NCI-H146 treated with DMSO at 0.1 percent for 48 hours (cell line): ENCODE data around the gene MAML1.
"Not testable (repeated sequence)": the region's sequence is repeated elsewhere in the genome, so short reads cannot be mapped to it uniquely, and the experiment has no call there.

ENCODE experiments used
- DNase-seq: peaks from one replicate; lab custom pipeline; 2025; ENCODE audit not compliant: unreplicated experiment; lab: John Stamatoyannopoulos, UW

Gene MAML1

DNA sequence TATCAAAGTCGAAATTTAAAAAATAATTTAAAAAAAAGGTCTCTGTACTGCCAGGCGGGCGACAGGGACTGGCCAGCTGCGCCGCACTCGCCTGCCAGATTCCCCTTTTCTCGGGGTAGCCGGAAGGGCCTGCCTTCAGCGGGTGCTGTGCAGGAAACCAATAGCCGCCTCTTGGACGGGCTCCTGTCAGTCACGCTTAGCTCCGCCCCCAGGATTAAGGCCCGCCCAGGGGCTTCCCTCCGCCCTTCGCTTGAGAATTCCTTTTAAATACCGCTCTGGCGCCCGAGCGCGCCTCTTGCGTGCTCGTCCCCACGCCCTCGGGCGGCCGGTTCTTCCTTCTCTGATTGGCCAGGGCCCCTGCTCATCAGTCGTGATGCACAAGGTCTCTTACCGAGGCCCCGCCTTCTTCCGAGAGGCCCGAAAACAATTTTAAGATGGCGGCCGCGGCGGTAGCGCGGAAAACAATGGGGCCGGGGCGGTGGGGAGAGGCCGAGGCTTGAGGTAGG is at the start of gene MAML1:
Gene MAML1, plus strand, starts transcription at position 411 of the 506 bp plus-strand sequence. CDS start 291 bp downstream, outside the sequence.
- DNase-seq, result peak; percentile 93

GRCh38 chr5:179689212-179689611 is 43.4 kb upstream of the MAML1 start:
- not testable (repeated sequence) for DNase-seq

DNA sequence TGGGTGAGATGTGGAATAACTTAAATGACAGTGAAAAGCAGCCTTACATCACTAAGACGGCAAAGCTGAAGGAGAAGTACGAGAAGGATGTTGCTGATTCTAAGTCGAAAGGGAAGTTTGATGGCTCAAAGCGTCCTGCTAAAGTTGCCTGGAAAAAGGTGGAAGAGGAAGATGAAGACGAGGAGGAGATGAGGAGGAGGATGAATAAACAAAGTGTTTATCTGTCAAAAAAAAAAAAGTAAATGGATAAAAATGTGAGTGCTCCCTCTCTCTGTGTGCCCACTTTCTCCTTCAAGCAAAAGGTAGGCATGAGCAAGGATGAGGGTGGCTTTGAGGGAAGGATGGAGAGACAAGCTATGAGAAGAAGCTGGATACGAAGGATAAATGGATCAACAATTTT is 38.1 kb upstream of the MAML1 start:
- no peak for DNase-seq

DNA sequence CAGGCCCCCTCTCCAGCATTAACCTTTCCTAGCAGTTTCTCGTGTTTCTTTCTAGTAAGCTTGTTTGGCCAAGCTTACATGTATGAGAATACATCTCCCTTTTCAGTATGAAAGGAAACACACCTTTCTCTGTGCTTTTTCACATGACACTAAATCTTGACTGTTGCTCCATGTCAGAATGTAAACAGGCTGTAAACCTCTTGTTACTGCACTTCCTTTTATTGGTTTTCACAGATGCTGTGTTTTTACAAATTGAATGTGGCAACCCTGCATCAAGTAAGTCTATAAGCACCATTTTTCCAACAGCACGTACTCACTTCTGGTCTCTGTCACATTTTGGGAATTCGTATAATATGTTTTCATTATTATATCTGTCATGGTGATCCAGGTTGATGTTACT is 36.0 kb upstream of the MAML1 start:
- no peak for DNase-seq

DNA sequence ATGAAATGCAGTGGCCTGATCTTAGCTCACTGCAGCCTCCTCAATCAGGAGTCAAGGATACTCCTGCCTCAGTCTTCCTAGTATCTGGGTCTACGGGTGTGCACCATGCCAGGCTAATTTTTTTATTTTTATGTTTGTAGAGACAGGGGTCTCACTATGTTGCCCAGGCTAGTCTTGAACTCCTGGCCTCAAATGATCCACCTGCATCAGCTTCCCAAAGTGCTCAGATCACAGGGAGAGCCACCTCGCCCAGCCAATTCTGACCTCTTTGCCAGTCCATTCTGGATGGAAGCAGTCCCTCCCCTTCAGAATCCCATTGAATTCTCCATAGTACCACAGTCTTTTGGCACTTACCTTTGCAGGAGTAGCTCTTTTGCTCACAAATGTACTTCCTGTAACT is 35.5 kb upstream of the MAML1 start:
- DNase-seq, result no peak

- not testable (repeated sequence) for DNase-seq
These were observed 35.1 kb upstream of the MAML1 start for GRCh38 chr5:179697543-179697942.

- peak; percentile 92 for DNase-seq
These were observed 34.4 kb upstream of the MAML1 start for GRCh38 chr5:179697993-179698934.

- DNase-seq, result no peak
These were observed 33.5 kb upstream of the MAML1 start, which contains the start of gene CANX for GRCh38 chr5:179698935-179699615. TSS of gene CANX (plus strand) at chr5:179698967. CDS start at chr5:179705682, 6,715 bp downstream.

- DNase-seq, result no peak
These were observed 32.9 kb upstream of the MAML1 start for GRCh38 chr5:179699616-179700237.

- DNase-seq, result no peak
These were observed 32.2 kb upstream of the MAML1 start for GRCh38 chr5:179700401-179700918.

GRCh38 chr5:179716286-179716685 is 16.3 kb upstream of the MAML1 start:
- DNase-seq, result no peak

GRCh38 chr5:179720222-179720621 is 12.4 kb upstream of the MAML1 start:
- DNase-seq, result no peak

DNA sequence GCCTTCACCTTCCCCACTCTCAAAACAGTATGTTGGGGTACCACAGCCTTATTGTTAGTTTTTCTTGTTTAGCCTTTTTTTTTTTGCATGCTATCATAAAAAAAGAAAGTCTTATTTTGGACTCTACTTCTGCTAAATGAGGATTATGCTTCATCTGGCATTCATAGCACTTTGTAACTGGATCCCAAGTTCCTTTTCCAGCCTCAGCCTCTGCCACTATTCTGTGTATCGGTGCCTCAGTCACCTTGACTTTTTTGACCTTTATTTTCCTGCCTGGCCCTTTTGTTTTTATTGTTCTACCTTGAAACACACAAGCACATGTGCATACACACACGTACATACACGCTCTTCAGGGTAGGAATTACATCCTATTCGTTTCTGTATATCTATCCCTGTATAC is 8.5 kb upstream of the MAML1 start:
- no peak for DNase-seq

DNA sequence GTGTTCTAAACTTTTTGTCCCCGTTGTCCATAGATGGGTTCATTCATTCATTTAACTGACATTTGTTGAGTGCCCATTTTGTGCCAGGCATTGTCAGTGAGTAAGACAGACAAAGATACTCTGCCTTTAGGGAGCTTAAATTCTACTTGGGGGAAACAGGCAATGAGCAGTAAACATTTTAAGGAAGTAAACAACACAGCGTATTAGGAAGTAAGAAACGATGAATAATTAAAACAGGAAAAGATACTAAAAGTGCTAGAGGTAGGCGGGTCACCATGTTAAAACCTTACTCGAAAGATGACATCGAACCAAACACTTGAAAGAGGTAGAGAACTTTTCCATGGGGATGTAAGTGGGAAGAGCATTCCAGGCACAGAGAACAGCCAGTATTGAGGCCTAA is 5.5 kb upstream of the MAML1 start:
- DNase-seq, result no peak

- no peak for DNase-seq
These were observed 3.3 kb upstream of the MAML1 start for GRCh38 chr5:179729303-179729702.

DNA sequence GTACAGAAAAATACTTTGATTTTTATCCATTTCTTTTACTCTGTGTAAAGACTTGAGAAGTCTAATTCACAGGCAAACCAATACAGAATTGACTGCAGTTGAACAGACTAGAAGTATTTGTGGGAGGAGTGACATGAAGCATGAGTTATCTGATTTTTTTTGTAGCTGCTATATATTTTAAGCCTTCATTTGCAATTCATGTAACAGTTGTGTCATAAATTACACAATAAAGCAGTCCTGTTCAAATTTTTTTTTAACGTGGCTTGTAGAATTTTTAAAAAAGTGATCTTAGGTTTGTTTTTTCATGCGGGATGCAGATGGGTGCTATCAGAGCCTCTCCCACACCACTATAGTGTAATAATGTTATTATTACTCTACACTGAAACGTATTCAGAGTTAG is 2.9 kb upstream of the MAML1 start:
- DNase-seq, result no peak

GRCh38 chr5:179730356-179730755 is 2.3 kb upstream of the MAML1 start:
- DNase-seq, result no peak

- DNase-seq, result no peak
These were observed 1.8 kb upstream of the MAML1 start for GRCh38 chr5:179730852-179731251.

DNA sequence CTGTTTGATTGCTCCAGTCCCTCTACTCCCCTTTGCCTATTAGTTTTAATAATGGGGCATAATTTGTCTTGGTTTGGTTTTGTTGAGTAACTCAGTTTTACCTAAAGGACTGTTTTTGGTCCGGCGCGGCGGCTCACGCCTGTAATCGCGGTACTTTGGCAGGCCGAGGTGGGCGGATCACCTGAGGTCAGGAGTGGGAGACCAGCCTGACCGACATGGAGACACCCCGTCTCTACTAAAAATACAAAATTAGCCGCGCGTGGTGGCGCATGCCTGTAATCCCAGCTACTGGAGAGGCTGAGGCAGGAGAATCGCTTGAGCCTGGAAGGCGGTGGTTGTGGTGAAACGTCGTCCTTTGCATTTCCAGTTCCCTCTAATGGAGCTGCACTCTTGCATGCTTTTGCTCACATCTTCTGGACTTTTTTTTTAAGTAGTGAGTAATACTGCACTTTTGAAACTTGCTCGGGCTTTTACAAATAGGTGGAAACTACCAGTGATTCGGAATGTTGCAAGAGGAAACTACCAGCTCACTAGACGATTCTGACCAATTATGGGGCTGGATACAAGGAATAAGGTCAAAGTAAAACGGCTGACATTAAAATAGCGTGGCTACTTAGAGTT is 721 bp upstream of the MAML1 start:
- DNase-seq, result no peak

DNA sequence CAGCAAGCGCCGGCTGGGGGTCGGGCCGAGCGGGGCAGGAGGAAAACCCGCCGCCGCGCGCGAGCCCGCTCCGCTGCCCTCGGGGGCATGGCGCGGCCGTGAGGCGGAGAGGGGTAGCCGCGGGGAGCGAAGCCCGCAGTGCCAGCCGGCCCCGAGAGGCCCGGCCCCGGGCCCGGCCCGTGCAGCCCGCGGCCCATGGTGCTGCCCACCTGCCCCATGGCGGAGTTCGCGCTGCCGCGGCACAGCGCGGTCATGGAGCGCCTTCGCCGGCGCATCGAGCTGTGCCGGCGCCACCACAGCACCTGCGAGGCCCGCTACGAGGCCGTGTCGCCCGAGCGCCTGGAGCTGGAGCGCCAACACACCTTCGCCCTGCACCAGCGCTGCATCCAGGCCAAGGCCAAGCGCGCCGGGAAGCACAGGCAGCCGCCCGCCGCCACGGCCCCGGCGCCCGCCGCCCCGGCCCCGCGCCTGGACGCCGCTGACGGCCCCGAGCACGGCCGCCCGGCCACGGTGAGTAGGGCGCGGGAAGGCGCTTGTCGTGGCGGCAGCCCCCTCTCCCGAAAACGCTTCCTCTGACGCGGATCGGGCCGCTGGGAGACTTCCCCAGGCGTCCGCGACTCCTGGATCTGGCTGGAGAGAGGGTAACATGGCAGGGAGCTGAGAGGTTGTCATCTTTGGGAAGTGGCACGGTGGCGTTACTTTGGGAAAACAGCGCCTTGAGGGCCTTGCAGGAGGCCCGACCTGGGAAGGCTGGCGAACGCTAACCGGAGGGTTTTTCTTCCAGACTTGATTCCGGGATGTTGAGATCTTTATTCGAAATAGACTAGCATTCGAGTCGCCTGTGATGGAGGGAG is 523 bp downstream of the MAML1 start:
- DNase-seq, result peak; percentile 2
